Measurements from ENCODE around the gene LONP2.
"Not testable (repeated sequence)": the region's sequence is repeated elsewhere in the genome, so short reads cannot be mapped to it uniquely, and the experiment has no call there.

LONP2 gene

DNA sequence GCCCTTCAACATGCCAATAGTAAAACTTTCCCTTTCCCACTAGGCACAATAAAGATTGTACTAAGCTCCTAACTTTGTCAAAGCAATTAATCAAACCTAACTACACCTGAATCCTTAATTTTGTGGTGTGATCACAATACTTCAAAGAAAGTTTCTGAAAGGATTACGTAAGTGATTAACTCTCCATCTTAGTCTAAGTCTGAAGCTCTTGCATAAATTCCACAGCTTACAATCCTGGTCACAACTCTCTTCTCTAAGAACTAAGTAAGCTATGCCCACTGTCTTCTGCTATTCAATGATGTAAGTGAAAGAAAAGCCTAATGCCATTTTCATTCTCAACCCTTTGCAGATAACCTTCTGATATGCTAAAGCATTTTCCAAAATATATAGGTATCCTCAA lies 125.7 kb downstream of the LONP2 start:
- no peak for DNase-seq (ENCODE audit: low spot score)

DNA sequence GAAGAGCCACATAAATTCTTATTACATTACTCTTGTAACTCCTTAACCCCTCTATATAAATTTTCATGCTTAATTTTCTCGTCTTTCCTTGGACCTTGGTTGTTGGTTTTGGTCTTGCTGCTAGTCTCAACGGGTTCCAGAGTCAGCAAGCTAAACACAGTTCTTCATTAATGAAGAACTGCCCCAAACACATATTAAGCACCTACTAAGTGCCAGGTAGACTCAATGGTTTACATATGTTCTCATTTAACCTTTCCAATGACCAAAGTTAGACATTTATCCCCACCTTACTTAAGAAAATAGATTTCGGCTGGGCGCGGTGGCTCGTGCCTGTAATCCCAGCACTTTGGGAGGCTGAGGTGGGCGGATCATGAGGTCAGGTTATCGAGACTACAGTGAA lies 126.1 kb downstream of the LONP2 start:
- DNase-seq (ENCODE audit: low spot score): no peak

DNA sequence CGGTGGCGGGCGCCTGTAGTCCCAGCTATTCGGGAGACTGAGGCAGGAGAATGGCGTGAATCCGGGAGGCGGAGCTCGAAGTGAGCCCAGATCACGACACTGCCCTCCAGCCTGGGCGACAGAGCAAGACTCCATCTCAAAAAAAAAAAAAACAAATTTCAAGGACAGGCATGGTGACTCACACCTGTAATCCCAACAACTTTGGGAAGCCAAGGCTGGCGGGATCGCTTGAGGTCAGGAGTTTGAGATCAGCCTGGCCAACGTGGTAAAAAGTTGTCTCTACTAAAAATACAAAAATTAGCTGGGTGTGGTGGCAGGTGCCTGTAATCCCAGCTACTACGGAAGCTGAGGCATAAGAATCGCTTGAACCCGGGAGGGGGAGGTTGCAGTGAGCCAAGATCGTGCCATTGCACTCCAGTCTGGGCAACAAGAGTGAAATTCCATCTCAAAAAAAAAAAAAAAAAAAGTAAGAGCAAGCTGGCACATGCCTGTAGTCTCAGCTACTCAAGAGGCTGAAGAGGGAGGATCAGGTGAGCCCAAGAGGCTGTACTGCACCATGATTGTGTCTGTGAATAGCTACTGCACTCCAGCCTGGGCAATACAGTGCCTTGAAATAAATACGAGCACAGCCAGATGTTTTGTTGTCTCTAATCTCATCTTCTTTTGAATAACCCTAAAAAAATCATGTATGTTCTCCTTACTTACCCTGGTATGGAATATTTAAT lies 126.7 kb downstream of the LONP2 start:
- DNase-seq (ENCODE audit: low spot score): not testable (repeated sequence)

DNA sequence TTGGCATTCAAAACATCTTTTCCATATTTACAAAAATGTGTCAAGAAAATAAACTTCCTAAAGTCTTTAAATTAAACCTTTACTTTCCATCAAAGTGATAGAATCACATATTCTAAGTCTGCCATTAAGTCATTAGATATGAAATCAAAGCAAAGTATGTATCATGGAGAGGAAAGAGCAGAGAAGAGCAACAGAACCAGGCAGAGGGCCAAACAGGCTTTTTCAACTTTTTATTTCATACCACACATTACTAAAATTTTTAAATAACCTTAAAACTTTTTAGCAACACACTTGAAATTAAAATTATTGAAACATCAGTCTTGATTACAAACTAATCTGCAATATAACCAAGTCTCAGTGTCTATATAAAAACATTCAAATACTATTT lies 127.3 kb downstream of the LONP2 start:
- no peak for DNase-seq (ENCODE audit: low spot score)

DNA sequence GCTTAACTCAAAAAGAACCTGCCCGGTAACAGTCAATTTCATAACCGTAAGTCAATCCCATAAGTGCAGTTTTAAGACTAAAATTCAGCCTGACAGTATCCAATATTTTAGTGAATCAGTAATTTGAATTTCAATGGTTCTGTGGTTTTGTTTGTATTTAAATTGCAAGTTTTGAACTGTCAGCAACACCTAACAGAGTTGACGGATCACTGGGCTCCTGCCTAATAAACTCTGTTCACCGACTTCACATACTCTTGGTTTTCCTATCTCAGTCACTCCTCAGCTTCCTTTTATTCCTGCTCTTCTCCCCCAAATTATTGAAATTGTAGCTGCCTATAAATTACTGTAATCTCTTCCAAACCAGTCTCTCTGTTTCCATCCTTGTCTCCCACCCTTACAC lies 128.6 kb downstream of the LONP2 start:
- DNase-seq (ENCODE audit: low spot score): no peak

DNA sequence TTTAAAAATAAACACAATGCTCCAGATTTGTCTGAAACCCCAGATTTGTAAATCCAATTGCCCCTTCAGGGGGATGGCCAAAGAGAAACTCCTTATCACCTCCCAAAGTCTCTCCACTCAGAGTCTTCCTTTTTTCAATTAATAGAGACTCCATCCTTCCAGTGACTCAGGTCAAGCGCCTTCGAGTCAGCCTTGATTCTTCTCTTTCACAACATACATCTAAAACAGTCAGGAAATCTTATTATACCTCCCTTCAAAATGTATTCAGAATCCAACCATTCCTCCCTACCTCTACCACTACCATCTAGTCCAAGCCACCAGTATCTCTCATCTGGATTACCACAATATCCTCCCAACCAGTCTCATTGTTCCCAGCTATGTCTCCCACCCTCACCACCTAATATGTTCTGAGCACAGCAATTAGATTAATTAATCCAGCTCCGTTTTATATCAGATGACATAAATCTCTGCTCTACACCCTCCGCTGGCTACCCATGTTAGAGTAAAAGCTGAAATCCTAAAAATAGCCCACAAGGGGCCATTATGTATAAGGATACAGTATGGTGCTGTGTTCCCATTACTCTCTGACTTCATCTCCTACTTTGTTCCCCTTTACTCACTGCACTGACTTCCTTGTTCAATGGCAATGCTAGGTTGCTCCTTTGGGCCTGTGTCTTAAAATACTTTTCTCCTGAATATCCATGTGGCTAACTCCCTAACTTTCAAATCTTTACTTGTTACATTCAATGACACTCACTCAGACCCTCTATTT lies 129.3 kb downstream of the LONP2 start:
- no peak for DNase-seq (ENCODE audit: low spot score)

DNA sequence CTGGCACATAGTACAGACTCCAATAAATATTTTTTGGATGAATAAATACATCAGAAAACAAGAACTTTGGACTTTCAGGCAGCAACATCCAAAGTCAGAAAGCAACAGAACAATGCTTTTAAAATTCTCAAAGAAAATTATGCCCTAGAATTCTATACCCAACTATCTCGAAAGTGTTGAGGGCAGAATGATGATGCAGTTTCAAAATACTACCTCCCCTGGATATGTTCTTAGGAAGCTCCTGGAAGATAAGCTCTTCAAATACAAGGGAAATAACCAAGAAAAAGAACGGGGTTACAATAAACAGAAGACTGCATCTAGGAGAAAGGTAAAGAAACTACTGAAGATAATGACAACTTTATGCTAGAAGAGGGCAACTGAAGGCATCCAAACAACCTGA lies 130.2 kb downstream of the LONP2 start:
- no peak for DNase-seq (ENCODE audit: low spot score)

DNA sequence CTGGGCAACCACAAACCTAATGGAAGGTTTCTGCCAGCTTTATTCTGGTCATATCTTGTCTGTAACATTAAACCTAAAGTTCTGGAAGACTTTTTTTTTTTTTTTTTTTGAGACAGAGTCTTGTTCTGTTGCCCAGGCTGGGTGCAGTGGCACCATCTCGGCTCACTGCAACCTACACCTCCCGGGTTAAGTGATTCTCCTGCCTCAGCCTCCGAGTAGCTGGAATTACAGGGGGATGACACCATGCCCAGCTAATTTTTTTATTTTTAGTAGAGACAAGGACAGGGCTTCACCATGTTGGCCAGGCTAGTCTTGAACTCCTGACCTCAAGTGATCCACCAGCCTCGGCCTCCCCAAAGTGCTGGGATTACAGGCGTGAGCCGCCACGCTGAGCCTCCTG lies 133.2 kb downstream of the LONP2 start:
- not testable (repeated sequence) for DNase-seq (ENCODE audit: low spot score)

DNA sequence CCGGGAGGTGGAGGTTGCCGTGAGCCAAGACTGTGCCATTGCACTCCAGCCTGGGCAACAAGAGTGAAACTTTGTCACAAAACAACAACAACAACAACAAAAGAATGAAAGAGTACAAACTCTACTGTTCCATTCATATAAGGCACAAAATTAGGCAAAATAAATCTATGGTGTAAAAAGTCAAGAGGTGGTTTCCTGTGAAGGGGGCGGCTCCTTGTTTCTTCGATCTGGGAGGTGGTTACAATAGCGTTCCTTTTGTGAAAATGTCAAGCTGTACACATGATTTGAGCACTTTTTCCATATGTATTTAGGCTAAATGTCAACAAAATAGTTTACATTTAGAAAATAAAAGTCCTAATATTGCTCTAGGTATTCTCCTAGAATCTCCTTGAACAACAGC lies 134.2 kb downstream of the LONP2 start:
- DNase-seq (ENCODE audit: low spot score): no peak

DNA sequence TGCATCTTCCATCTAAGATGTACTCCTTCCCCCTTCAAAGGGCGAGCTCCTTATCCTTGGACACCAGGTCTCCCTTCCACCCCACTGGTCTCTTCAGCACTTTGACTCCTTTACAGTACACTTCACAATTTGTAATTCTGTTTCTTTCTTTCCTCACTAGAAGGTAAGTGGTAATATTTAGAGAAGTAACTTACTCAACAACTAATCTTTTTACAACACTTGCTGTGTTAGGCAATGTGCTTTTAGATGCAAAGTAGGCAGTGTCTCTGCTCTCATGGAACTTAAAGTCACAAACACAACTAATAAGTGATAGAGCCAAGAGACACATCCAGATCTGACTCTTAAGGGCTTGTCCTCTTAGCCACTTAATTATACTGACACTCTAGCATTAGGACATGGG lies 134.7 kb downstream of the LONP2 start:
- no peak for DNase-seq (ENCODE audit: low spot score)

DNA sequence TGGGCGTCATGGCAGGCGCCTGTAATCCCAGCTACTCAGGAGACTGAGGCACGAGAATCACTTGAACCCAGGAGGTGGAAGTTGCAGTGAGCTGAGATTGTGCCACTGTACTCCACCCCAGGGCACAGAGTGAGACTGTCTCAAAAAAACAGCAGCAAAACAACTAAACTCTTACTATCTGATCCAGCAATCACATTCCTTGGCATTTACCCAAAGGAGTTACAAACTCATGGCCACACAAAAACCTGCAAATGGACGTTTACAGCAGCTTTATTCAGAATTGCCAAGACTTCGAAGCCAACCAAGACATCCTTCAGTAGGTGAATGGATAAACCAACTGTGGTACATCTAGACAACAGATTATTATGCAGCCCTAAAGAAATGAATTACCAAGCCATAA lies 137.1 kb downstream of the LONP2 start:
- DNase-seq (ENCODE audit: low spot score): no peak

DNA sequence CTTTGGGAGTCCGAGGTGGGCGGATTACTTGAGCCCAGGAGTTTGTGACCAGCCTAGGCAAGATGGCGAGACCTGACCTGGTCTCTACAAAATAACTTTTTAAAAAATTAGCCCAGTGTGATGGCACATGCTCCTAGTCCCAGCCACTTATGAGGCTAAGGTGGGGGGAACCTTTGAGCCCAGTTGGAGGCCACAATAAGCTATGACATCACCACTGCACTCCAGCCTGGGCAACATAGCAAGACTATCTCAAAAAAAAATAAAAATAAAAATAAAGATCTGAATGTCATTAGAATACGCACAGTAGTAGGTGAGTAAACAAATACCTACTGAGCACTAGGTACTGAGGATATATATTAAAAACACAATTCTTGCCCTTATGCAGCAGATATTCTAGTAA lies 138.0 kb downstream of the LONP2 start:
- DNase-seq (ENCODE audit: low spot score): no peak

DNA sequence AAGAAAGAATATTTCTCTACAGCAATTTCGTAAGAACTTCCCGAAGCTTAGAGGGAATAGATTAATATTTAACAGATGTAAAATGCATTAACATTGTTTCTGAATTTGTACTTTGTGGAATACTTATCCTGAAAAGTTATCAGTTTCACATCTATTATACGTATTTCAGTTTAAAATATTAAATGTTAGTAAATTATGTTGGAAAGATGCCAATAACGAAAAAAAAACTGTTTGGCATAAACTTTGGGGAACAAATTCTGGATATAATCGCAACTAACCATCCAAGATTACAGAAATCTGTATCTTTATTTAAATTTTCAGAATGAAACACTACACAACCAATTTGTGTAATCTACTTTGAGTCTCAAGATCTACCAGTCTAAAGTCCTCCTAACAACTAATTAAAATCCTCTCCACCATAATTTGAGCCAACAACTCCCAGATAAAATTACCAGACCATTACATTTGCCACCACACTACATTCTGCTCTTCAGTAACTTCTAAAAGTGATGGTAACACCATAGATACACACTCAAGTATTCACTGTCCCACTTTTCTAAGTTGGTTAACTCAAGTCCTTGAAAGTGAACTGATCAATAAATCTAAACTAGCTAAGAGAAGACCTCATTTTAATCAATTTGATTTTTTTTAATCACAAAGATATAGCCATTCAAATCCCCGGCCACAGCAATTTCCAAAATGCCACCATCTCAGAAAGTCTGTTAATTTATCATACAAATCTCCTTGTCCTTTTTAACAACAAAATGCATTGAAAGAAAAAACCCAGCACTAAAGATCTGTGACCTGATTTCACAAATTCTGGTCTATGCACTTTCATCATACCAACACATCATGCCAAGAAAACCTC lies 139.1 kb downstream of the LONP2 start:
- DNase-seq (ENCODE audit: low spot score): peak; percentile 45

DNA sequence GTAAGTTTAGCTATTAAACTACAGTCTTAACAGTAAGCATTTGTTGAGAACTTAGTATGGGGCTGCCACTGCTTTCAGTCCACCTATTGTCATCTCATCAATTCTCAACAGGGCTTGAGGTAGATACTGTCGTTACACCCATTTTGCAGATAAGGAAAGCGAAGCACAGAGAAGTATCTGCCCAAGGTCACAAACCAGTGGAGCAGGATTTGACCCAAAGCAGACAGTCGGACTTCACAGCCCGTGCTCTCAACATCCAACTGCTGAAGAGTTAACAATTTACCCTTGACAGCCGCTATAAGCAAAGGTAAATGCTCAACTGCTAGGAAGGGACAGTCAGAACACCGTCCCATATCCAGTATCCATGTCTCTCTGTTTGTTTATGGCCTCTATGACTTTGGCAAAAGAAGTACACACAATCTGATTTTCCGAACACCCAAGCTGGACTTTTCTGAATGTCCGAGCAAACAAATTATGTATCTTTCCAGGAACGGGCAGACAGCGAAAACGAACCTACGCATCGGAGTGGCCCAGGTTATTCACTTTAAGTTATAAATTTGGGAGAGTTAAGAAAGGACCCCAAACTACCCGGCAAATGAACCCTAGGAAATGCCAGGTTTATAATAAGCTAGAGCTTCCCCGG lies 139.9 kb downstream of the LONP2 start:
- no peak for DNase-seq (ENCODE audit: low spot score)

DNA sequence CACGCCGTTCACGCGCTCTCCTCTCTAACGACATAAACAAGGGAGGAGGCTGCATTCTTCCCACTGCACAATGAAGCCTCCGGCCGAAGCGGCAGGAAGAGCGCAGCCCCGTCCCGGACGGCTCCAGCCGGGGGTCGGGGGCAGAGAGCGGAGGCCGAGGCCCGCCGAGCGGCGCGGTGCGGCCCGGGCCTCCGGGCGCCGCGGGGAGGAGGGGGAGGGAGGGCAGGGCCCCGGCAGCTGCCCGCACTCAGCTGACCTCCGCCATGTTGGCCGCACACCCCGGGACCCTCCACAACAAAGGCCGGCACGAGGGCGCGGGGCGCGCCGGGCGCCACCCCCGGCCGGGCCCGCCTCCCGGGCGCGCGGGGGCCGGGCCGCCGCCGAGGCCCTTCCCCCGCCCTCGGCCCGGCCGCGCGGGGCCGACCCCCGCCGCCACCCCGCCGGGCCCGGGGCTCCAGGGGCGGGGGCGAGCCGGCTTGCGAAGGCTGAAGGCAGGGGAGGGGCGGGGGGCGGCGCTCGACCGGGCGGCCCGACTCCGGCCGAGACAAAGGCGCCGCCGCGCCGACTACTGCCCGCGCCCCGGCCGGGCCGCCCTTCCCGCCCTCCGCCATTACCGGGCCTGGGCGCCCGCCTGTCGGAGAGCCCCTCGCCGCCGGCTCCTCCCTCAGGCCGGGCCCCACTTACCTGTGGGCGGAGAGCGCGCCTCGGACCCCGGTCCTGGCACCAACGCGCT lies 140.6 kb downstream of the LONP2 start:
- peak; percentile 86 for DNase-seq (ENCODE audit: low spot score)

DNA sequence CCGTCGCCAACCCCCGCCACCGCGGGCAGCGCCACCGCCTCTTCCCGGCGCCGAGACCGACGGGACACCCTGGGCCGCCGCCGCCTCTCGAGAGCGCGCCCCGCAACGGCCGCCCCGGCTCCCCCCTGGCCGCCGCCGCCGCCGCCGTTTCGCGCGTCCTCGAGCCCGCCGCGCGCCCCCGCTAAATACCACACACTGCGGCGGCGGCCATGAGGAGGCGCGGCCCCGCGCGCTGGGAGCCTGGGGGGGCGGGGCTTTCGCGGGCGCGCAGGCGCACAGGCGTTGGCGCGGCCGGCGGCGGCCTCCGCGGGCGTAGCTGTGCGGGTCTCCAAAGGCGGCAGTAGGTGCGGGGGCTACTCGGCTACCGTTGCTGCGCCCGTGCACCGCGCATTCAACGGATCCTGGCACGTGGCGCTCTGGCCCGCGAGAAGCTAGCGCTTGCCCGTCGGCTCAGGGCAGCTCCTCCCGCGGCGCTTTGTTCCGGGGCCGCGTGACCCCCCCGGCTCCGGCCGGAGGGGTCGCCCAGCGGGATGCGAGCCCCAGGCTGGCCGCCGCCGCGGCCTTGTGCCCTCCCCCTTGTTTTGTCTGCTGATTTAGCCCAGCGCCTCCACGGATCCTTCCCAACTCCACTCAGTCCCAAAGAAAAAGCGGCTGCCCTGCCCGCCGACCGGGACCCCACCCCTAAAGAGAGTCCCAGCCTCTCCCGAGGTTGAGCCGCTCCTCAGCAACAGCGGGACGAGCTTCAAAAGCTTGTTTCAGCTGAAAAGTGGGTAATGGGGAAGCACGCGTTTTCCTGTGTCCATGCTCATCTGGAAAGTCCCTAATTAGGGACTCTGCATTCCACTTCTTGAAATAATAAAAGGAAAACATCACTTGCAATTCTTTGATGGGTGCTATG lies 141.4 kb downstream of the LONP2 start, which contains the start of gene SIAH1:
Gene SIAH1, minus strand, starts transcription at position 161 of the 898 bp plus-strand sequence. CDS start 22,985 bp downstream, outside the sequence.
- peak; percentile 98 for DNase-seq (ENCODE audit: low spot score)

DNA sequence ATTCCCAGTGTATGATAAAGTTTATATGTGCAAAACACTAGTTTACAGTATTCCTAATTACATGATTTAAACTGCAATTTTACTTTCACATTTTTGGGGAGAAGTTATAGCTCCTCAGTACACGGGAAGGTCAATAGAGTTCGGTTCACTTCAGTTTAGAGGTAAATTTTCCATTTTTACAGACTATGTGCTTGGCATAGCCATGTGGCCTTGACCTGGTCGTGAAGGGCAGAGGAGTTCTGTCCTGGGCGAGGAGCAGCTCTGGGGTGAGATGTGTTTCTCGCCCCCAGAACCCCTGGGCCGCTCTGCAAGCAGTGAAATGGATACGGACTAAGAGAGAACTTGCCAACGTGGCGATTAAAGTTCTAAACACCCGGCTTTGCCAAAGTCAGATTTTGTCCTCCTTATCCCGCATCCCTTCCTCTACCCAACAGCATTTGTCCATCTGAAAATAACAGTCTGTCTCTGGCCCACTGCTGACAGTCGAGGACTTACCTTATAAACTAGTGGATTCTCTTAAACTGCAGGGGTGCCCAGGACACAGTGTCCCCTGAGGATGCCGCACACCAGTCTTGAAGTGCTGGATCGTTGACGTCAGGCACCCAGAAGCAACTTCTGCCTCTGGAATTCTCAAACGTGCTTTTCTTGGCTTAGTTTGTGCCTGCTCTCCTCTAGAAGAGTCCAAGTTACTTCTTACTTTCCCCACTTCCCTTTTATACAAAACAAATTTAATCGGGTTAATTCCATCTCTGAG lies 142.6 kb downstream of the LONP2 start:
- no peak for DNase-seq (ENCODE audit: low spot score)

DNA sequence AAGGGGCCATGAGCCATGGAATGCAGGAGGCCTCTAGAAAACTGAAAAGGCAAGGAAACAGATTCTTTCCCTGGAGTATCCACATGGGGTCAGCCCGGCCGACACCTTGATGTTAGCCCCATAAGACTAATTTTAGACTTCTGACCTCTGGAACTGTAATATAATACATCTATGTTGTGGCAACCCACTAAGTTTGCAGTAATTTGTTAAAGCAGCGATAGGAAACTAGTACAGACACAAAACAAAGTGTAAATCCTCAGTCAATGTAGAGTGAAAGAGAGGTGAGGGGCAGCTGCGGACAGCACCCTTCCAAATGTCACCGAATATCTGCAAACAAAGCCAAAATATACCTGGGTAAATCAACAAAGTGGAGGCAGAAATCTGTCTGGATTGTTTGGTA lies 148.3 kb downstream of the LONP2 start:
- DNase-seq (ENCODE audit: low spot score): no peak

DNA sequence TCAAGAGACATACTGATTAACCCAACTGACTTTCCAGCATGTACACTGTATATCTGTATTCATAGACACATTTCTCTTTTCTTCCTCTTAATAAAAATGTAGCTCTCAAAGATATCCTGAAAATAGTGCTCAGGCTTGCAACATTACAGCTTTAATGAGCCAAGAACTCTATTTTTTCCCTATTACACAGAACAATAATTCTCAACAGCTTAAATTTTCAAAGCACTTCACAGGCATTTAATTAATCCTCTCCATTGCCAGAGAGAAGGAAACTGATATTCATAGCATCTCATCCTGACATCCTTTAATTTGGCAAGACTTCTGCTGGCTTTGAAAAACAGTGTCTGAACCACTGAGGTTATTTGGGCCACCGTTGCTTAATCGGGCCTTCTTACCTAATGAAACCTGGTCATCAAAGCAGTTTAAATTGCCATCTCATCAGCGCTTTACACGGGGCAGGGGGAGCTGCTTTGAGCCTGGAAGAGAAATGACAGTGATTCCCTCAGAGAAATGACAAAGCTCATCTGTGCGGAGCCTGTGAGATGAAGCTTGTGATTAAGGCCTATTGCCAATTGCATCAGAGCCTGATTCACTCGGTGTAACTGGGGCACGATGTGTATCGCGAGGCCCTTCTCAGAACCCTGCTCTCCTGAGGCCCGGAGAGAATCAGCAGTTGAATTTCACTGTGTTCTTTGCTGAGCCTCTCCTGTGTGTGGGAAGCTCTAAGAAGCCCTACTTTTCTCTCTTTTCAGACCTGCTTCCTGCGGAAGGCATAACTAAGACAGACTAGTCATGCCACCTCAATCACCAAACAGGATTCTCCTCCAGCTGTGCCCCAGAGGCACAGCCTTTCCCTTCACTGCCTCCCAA lies 149.6 kb downstream of the LONP2 start:
- peak; percentile 78 for DNase-seq (ENCODE audit: low spot score)

Measured in GM03348 (cell line).